ENCODE data around the gene MPZ. TPM values are rescaled to one million over a fixed set of nuclear protein-coding genes. Genes with fewer than 3 reads are reported as not detected.
A peak's percentile ranks its signal among the peaks of the same experiment; 100 is the strongest.
"Not testable (repeated sequence)": the region's sequence is repeated elsewhere in the genome, so short reads cannot be mapped to it uniquely, and the experiment has no call there.

MPZ gene
- total RNA-seq, 1 experiment from 2014 or later, result 0.24 TPM

DNA sequence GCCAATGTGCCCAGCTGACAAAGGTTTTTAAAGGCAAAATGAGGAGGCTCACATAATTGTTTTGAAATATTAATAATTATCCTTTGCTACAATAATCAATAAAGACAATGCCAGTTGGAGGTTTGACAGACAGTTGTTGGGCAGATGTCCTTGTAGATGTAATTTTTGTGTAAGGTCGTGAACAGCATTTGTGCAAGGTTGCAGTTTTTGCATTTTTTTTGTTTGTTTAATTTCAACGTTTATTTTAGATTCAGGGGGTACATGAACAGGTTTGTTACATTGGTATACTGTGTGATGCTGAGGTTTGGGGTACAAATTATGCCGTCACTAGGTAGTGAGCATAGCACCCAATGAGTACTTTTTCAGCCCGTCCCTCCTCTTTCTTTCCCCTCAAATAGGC, 9.3 kb downstream of the MPZ start:
- DNase-seq (ENCODE audit: low read depth), result no peak

DNA sequence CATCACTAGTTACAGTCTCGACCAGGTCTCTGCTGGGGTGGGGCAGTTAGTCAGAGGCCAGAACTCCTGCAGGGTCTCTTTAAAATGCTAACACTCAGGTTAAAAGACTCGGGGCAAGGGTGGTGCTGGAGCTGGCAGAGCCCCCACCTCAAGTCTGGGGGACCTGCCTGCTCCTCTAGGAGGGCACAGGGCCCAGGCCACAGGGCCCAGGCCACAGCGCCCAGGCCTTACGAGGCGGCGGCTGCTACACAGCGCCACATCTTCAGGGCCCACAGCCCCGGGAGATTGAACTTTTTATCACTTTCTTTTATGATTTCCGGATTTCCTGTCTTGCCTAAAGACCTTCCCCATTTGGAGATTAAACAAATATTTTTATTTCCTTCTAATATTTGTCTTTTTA, 10.4 kb downstream of the MPZ start:
- DNase-seq (ENCODE audit: low read depth), result no peak

- no peak for DNase-seq (ENCODE audit: low read depth)
Observed at GRCh38 chr1:161298116-161298515, 11.7 kb downstream of the MPZ start.

- no peak for DNase-seq (ENCODE audit: low read depth)
Observed at GRCh38 chr1:161297415-161297814, 12.4 kb downstream of the MPZ start.

DNA sequence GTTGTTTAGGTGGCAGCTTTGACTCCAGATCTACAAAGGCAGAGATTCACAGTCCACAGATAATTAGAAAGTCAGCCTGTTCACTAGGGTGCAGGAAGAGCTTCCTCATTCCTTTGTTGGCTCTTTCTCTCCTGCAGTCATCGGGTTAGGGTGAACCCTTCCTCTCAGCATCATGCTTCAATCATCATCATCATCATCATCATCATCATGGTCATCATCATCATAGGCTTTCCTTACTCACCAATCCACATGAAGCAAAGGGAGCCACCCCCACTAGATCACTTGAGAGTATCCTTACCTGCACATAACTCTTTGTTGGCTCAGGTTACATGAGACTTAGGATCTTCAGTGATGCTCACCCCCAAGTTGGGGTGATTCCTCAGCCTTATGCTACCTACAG, 19.0 kb downstream of the MPZ start:
- DNase-seq (ENCODE audit: low read depth), result no peak

GRCh38 chr1:161287482-161288054, 22.2 kb downstream of the MPZ start:
- no peak for DNase-seq (ENCODE audit: low read depth)

- DNase-seq (ENCODE audit: low read depth), result no peak
Observed at GRCh38 chr1:161285521-161285920, 24.2 kb downstream of the MPZ start.

DNA sequence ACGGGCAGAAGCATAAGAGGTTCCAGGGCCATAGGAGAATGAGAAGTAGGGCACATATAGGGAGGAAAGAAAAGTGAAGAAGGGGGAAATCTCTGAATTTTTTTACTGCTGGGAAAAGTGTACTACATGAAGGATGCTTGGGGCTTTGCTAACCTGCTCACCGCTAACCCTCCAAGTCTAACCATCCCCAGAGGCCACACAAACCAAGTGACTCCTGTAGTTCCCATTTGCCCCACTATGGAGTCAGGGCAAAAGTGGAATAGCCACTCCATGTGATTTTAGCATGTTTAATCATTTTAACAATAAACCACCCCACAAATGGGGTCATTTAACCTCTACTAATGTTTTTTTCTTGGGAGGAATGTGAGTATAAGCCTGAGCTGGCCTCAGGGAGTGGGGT, 24.7 kb downstream of the MPZ start:
- no peak for DNase-seq (ENCODE audit: low read depth)

DNA sequence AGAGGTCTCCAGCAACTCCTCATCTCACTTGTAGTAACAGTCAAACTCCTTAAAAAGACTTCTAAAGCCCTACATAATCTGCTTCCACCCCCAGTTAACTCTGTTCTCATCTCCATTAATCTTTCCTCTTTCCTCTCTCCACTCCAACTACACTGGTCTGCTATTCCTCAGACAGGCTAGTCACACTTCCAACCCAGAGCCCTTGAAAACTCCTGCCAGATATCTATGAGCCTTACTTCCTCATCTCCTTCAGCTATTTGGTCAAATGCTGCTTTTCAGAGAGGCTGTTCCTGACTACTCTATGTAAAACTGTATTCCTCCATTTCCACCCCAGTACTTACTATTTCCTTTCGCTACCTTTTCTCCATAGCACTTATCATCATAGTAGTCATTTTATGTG, 26.8 kb downstream of the MPZ start:
- no peak for DNase-seq (ENCODE audit: low read depth)

DNA sequence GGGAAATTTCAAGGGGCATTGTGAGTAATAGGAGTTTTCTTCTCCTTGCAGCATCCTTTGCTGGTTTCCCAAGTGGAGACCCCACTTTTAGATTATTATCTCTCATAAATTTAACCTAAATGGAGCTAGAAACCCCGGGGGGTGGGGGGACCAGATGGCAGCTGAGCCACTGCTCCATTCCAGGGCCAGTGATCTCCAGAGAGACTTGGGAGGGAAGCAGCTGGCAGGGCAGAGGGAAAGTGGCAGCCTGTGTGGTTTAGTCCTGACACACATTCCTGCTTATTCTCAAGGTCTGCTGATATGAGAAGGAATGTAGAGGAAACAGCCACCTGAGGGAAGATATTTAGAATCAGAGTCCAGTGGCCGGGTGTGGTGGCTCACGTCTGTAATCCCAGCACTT, 34.9 kb downstream of the MPZ start:
- DNase-seq (ENCODE audit: low read depth), result no peak

DNA sequence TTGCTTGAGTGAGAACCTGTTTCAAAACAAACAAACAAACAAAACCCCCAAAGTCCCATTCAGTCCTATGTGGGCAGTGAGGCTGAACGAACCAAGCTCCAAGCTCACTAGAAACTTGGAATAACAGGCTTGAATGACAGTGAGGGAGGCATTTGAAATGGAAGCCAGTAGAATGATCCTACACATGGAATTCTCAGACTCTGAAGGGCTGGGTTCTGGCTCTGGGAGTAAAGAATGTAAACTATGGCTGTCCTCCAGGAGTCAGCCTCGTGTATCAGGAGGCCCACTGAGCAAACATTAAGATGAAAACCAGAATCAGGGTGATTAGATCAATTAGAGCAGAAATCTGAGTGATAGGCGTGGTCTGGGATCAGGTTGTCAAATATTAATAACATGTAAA, 36.4 kb downstream of the MPZ start:
- no peak for DNase-seq (ENCODE audit: low read depth)

GRCh38 chr1:161267321-161267720, 42.4 kb downstream of the MPZ start:
- DNase-seq (ENCODE audit: low read depth), result no peak

- DNase-seq (ENCODE audit: low read depth), result no peak
Observed at GRCh38 chr1:161266836-161267235, 42.9 kb downstream of the MPZ start.

- DNase-seq (ENCODE audit: low read depth), result peak; percentile 5
Observed at GRCh38 chr1:161266202-161266601, 43.6 kb downstream of the MPZ start.

DNA sequence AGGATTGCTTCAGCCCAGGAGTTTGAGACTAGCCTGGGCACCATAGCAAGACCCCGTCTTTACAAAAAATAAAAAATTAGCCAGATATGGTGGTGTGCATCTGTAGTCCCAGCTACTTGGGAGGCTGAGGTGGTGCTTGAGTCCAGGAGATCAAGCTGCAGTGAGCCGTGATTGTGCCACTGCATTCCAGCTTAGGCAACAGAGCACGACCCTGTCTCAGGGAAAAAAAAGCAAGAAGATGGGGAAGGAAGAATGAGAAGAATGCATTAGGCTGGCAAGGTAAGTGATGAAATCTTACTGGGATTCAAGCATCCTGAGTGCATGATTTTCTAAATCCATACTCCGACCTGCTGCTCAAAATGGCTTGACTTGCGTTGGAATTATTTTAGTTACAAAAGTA, 44.5 kb downstream of the MPZ start:
- no peak for DNase-seq (ENCODE audit: low read depth)

- no peak for DNase-seq (ENCODE audit: low read depth)
Observed at GRCh38 chr1:161261261-161262235, 48.2 kb downstream of the MPZ start.

GRCh38 chr1:161260376-161261260, 49.1 kb downstream of the MPZ start:
- no peak for DNase-seq (ENCODE audit: low read depth)

GRCh38 chr1:161259765-161260164, 50.0 kb downstream of the MPZ start:
- no peak for DNase-seq (ENCODE audit: low read depth)

GRCh38 chr1:161259345-161259702, 50.4 kb downstream of the MPZ start:
- no peak for DNase-seq (ENCODE audit: low read depth)

DNA sequence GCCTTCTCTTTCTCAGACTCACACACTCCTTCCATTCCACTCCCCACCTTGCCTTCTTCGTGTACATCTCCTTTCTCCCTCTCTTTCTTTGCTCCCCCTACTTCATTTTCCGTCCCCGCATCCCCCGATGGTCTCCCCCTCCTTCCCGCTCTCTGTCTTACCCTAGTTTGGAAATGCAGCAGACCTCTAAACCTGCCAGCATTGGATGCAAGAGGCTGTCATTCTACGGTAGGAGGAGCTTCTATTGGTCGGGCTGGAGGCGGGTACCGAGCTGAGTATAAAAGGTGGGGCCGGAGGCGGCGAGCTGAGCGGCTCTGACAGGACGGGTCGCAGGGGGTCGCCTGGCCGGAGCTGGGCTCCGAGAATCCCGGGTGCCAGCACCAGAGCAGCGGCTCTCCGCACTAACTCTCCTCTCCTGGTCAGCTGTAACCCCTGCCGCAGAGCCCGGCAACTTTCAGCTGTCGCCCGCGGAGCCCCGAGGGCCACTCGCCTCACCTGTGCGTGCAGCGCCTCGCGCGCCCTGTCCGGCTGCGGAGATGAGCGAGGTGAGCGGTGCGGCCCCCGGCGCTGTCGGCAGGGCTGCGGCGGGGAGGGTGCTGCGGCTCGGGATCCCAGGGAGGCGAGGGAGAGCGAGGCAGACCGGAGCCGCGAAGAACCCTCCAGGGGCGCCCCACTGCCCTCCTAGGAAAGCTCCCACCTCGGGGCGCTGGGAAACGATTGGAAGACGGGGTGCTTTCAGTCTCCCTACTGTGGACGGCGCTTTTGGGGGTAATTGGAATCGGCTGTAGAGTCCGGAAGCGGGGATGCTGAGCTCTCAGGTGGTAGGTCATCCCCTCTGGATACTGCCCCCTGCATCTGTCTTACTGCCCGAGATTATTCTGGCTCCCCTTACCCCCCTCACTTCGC, 51.1 kb downstream of the MPZ start, which contains the start of gene PCP4L1:
PCP4L1 (plus strand) TSS at position 307 of the 906 bp plus-strand sequence; CDS start at position 537, 230 bp downstream.
- DNase-seq (ENCODE audit: low read depth), result peak; percentile 39

- not testable (repeated sequence) for DNase-seq (ENCODE audit: low read depth)
Observed at GRCh38 chr1:161257109-161257508, 52.7 kb downstream of the MPZ start.

All from RPMI7951 (cell line).